HCT116 (cell line): ENCODE measurements around the gene GALNT13.

ENCODE experiments used
- CTCF ChIP-seq, 3 experiments: fragments of 200-600 bp in 1 of 3; sonication (generic) in 1 of 3; IDR thresholded peaks in 2 of 3; conservative IDR thresholded peaks in 1 of 3; 2 replicates each; pipeline ENCODE4 v1.5.1; 2012 to 2017; ENCODE audit warnings: low read depth in 2 of 3, low read length in 2 of 3, antibody characterized with exemption in 1 of 3, borderline replicate concordance in 1 of 3, control low read depth in 1 of 3, mild to moderate bottlenecking in 1 of 3, mixed read lengths in 1 of 3, mixed run types in 1 of 3, moderate library complexity in 1 of 3; ENCODE audit not compliant: insufficient read depth in 1 of 3
- EZH2phosphoT487 ChIP-seq: fragments of 200-600 bp; IDR thresholded peaks from 2 replicates; pipeline ENCODE4 v1.6.1; 2018; ENCODE audit warnings: antibody characterized with exemption, borderline replicate concordance
- TF ChIP-seq, protein P1 (sequence below): IDR thresholded peaks from 2 replicates; pipeline ENCODE4 v1.6.1; 2012

GRCh38 chr2:154437104-154437503 lies 565.4 kb downstream of the GALNT13 start:
- TF ChIP-seq CTCF (IDR thresholded peaks at IDR 0.05 in 2 of 3, conservative IDR thresholded peaks at IDR 0.05 in 1 of 3; ENCODE audit: borderline replicate concordance in 1 of 3, insufficient read depth in 1 of 3, low read depth in 2 of 3, low read length in 2 of 3) (no peak), EZH2phosphoT487 (no peak)
- TF ChIP-seq, protein P1, sequence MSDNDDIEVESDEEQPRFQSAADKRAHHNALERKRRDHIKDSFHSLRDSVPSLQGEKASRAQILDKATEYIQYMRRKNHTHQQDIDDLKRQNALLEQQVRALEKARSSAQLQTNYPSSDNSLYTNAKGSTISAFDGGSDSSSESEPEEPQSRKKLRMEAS, result no peak
